Effector memory CD4-positive, alpha-beta T cell (primary cell): Measurements from ENCODE around the gene PIK3C3.

ENCODE experiments used
- DNase-seq, 3 donors: peaks; one replicate each; pipeline ENCODE4 v3.0.0-alpha.2; 2020
- H3K27ac ChIP-seq: 2 replicates; pipeline ENCODE4 v1.7.0; 2013; ENCODE audit warnings: mild to moderate bottlenecking, low read length, moderate library complexity; ENCODE audit not compliant: insufficient read depth, poor library complexity, severe bottlenecking
- H3K27me3 ChIP-seq: replicated peaks from 2 replicates; pipeline ENCODE4 v1.7.0; 2013; ENCODE audit warnings: mild to moderate bottlenecking, low read length; ENCODE audit not compliant: insufficient read depth, control insufficient read depth, poor library complexity, severe bottlenecking
- H3K36me3 ChIP-seq: 2 replicates; pipeline ENCODE4 v1.7.0; 2013; ENCODE audit warnings: mild to moderate bottlenecking, low read length, moderate library complexity; ENCODE audit not compliant: control insufficient read depth, insufficient read depth
- H3K4me1 ChIP-seq: 2 replicates; pipeline ENCODE4 v1.7.0; 2013; ENCODE audit warnings: low read length, mild to moderate bottlenecking; ENCODE audit not compliant: control insufficient read depth, insufficient read depth, poor library complexity, severe bottlenecking
- H3K4me3 ChIP-seq: 2 replicates; pipeline ENCODE4 v1.7.0; 2013; ENCODE audit warnings: low read length, low read depth, mild to moderate bottlenecking; ENCODE audit not compliant: insufficient read depth, poor library complexity, severe bottlenecking
- H3K9me3 ChIP-seq: 2 replicates; pipeline ENCODE4 v1.7.0; 2013; ENCODE audit warnings: mild to moderate bottlenecking, low read length, moderate library complexity; ENCODE audit not compliant: control insufficient read depth

PIK3C3 gene

DNA sequence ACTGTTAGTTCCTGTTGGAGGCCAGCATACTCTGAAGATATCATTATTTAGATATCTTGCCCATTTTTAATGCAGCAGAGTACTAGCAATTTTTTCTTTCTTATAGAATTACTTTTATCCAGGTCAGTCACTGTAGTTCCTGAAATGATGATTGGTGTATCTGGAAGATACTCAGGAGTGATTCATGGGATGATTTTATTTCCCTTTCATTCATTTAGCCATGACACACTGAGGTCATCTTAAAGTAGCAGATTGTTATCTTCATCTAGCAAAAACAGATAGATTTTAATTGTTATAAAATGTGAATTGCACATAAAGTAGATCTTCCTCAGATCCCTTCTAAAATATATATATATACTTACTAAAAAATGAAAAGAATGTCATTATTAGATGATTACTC lies 109.1 kb downstream of the PIK3C3 start:
- H3K9me3 ChIP-seq: no peaks in the 10 kb centered on the region
- no peaks in the 10 kb centered on the region for H3K4me1 ChIP-seq
- H3K36me3 ChIP-seq: peaks cover 35% of the 10 kb centered on the region
- no peak overlapping the region for H3K27ac ChIP-seq
- DNase-seq: no peak
- H3K4me3 ChIP-seq: no peak overlapping the region
- no peaks in the 10 kb centered on the region for H3K27me3 ChIP-seq

GRCh38 chr18:42067518-42067917 lies 112.5 kb downstream of the PIK3C3 start:
- DNase-seq: no peak
- H3K4me1 ChIP-seq: no peaks in the 10 kb centered on the region
- no peak overlapping the region for H3K27ac ChIP-seq
- peaks cover 48% of the 10 kb centered on the region for H3K36me3 ChIP-seq
- no peak overlapping the region for H3K4me3 ChIP-seq
- no peaks in the 10 kb centered on the region for H3K27me3 ChIP-seq
- no peaks in the 10 kb centered on the region for H3K9me3 ChIP-seq

GRCh38 chr18:42068030-42068429 lies 113.0 kb downstream of the PIK3C3 start:
- Histone ChIP-seq H3K4me3 (no peak overlapping the region), H3K36me3 (peaks cover 43% of the 10 kb centered on the region), H3K27me3 (no peaks in the 10 kb centered on the region), H3K27ac (no peak overlapping the region), H3K4me1 (no peaks in the 10 kb centered on the region), H3K9me3 (no peaks in the 10 kb centered on the region)
- no peak for DNase-seq

DNA sequence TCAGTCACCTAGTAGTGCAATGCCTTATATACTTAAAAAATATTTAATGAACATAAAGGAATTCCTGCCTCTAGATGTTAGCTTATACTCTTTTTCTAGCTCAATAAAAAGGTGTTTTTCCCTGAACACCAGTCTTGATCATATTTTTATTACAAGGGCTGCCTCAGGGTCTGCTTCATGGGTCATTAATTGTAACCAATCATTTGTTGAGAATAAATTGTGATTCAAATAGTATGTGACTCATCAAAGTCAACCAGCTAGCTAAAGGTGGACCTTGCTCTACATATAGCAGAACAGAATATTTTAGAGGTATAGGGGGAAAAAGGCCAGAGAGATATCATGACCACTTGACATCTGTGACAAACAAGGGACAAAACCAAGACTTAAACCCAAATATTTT lies 114.0 kb downstream of the PIK3C3 start:
- no peaks in the 10 kb centered on the region for H3K4me1 ChIP-seq
- no peaks in the 10 kb centered on the region for H3K27me3 ChIP-seq
- no peak overlapping the region for H3K27ac ChIP-seq
- no peaks in the 10 kb centered on the region for H3K9me3 ChIP-seq
- no peak for DNase-seq
- no peak overlapping the region for H3K4me3 ChIP-seq
- H3K36me3 ChIP-seq: peaks cover 42% of the 10 kb centered on the region

DNA sequence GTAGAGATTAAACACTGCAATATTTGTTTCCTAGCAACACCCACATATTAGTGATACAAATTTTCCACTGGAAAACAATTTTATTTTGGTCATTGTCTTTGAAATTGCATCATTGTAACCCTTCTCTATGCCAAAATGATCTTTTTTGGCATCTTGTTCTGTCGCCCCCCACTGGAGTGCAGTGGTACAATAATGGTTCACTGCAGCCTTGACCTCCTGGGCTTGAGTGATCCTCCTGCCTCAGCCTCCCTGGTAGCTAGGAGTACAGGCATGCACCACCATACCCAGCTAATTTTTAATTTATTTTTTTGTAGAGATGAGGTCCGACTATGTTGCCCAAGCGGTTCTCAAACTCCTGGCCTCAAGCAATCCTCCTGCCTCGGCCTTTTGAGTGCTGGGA lies 117.4 kb downstream of the PIK3C3 start:
- Histone ChIP-seq H3K4me3 (no peak overlapping the region), H3K36me3 (peaks cover 32% of the 10 kb centered on the region), H3K9me3 (no peaks in the 10 kb centered on the region), H3K27me3 (no peaks in the 10 kb centered on the region), H3K27ac (no peak overlapping the region), H3K4me1 (no peaks in the 10 kb centered on the region)
- DNase-seq: no peak

- Histone ChIP-seq H3K36me3 (peaks cover 17% of the 10 kb centered on the region), H3K4me1 (no peaks in the 10 kb centered on the region), H3K27me3 (no peaks in the 10 kb centered on the region), H3K27ac (no peak overlapping the region), H3K9me3 (no peaks in the 10 kb centered on the region), H3K4me3 (no peak overlapping the region)
- no peak for DNase-seq
Observed at GRCh38 chr18:42074704-42075103, 119.7 kb downstream of the PIK3C3 start.

DNA sequence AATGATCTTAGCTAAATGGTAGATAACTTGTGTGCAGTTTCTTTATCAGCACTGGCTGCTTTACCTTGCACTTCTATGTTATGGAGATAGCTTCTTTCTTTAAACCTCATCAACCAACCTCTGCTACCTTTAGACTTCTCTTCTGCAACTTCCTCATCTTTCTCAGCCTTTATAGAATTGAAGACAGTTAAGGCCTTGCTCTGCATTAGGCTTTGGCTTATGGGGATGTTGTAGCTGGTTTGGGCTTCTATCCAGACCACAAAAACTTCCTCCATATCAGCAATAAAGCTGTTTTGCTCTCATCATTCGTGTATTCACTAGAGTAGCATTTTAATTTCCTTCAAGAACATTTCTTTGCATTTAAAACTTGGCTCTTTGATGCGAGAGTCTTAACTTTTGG lies 123.7 kb downstream of the PIK3C3 start:
- no peak overlapping the region for H3K27ac ChIP-seq
- no peak overlapping the region for H3K4me3 ChIP-seq
- no peaks in the 10 kb centered on the region for H3K27me3 ChIP-seq
- no peaks in the 10 kb centered on the region for H3K4me1 ChIP-seq
- no peak for DNase-seq
- no peaks in the 10 kb centered on the region for H3K9me3 ChIP-seq
- H3K36me3 ChIP-seq: peaks cover 20% of the 10 kb centered on the region

GRCh38 chr18:42080340-42080739 lies 125.3 kb downstream of the PIK3C3 start:
- H3K27ac ChIP-seq: no peak overlapping the region
- no peaks in the 10 kb centered on the region for H3K27me3 ChIP-seq
- no peak overlapping the region for H3K4me3 ChIP-seq
- DNase-seq: no peak
- H3K36me3 ChIP-seq: peaks cover 20% of the 10 kb centered on the region
- no peaks in the 10 kb centered on the region for H3K9me3 ChIP-seq
- H3K4me1 ChIP-seq: no peaks in the 10 kb centered on the region

GRCh38 chr18:42082415-42083234 lies 127.6 kb downstream of the PIK3C3 start:
- Histone ChIP-seq H3K27me3 (no peaks in the 10 kb centered on the region), H3K4me1 (no peaks in the 10 kb centered on the region), H3K27ac (no peak overlapping the region), H3K36me3 (peaks cover 13% of the 10 kb centered on the region), H3K4me3 (no peak overlapping the region), H3K9me3 (no peaks in the 10 kb centered on the region)
- no peak for DNase-seq

DNA sequence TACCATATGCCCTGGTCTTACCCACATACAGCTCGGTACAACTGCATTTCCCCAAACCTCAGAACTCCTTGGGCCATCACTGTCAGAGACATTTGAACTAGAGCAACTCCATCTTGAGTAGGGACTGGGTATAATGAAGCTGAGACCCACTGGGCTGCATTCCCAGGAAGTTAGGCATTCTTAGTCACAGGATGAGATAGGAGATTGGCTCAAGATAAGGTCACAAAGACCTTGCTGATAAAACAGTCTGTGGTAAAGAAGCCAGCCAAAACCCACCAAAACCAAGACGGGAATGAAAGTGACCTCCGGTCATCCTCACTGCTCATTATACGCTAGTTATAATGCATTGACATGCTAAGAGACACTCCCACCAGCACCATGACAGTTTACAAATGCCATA lies 131.3 kb downstream of the PIK3C3 start:
- Histone ChIP-seq H3K27me3 (no peaks in the 10 kb centered on the region), H3K4me3 (no peak overlapping the region), H3K36me3 (peaks cover 6% of the 10 kb centered on the region), H3K4me1 (no peaks in the 10 kb centered on the region), H3K9me3 (no peaks in the 10 kb centered on the region), H3K27ac (no peak overlapping the region)
- DNase-seq: no peak
